GF-D8 (cell line): ENCODE measurements around the gene RASGRP2.

Experiments
- DNase-seq: peaks from one replicate; lab custom pipeline; 2025; lab: John Stamatoyannopoulos, UW

RASGRP2 gene

DNA sequence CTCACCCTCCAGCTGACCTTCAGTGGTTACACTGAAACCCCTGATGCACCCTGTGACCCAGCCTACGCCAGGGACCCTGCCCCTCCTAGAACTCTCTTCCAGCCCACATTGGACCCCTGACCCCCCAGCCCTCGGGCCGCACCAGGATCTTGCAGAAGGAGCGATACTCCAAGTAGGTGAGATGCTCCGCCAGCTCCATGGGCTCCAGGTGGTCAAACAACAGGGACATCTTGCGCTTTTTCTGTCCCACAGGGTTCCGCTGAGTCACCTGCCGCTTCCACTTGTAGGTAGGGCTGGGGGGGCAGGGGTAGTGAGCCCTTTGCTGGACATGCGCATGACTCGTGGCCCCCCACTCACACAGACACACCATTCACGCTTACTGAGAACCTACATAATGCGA, 4.1 kb downstream of the RASGRP2 start:
- no peak for DNase-seq

DNA sequence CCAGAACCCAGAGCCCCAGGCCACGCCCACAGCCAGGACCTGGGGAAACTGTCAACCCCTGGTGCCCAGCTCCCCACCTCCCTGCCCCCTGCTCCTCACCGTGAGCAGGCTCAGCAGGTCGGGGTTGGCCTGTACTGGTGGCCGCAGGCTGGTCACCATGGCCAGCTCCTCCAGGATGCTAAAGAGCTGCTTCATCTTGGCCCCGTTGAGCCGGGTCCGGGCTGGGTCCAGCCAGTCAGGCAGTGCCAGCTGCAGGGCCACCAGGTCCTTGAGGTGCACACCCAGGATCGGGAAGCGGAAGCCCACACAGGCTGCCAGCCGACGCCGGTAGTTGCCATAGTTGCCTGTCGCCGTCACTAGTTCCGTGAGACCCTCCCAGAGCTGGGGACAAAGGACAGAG, 7.3 kb downstream of the RASGRP2 start:
- DNase-seq: no peak

DNA sequence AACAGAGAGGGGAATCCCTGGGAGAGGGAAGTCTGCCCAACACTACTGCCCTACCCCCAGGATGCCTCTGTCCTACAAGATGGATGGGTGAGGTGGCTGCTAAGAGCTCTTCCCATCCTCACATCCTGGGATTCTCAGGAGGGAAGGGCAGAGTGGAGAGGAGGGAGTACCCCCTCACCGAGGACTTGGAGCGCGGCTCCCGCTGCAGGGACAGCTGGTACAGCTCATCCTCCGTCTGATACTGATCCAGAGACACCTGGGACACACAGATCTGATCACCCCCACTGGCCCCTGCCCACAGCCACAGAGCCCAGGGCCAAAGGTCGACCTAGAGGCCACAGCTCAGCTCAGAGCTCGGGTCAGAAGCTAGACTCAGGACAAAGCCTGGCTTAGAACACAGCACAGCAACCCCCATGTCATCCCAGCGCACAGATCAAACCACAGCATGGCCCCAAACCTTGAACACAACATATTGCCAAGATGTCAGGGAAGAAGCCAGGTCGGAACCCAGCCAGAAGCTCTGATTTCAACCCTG, 8.2 kb downstream of the RASGRP2 start:
- no peak for DNase-seq

DNA sequence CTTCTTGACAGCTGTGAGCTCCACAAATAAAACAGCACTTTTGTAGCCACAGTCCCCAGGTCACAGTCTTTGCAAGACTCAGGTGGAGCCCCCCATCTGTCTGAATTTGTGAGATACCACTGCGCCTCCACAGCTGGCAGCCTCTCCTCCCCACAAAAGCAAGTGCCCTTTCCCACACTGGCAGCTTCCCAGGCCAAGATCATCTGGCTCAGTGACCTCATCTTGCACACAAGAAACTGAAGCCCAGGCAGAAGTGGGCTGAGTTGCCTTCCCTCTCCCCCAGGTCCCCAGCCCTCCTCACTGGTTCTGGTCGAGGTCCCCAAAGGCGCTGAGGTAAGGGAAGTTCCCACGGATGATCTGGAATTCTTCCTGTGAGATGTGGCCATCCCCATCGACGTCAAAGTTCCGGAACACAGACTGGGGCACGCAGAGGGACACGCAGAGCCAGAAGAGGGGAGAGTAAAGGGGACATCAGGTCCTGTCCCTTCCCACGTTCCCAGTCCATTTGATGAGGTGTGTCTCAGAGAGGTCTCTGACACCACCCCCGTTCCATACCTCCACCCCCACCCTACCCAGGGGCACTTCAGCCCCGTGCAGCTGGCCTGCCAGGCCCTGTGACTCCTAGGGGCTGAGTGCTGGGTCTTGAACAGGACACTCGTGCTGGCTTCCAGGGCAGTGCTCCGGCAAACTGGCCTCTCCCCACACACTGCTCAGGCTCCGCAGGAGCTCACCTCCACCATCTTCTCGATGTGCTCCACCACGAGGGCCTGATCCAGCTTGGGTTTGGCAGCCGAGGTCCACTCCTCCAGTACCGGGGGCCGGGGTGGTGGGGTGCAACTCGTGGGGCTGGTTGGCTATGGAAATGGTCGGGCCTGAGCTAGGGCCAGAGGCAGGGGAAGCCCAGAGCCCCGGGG, 8.9 kb downstream of the RASGRP2 start:
- no peak for DNase-seq

DNA sequence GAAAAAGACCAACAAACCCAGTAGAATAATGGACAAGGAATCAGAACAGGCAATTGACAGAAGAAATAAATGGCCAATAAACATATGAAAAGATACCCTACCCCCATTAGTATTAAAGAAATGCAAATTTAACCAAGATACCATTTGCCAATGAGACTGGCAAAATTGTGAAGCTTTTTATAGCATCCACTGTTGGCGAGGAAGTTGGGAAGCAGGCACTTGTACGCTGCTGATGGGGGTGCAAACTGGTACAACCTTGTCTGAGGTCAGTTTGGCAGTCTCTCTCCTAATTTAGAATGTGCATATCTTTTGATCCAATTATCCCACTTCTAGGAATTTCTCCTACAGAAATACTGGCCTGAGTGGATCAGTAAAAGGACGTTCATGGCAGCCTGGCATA, 12.3 kb downstream of the RASGRP2 start:
- no peak for DNase-seq

DNA sequence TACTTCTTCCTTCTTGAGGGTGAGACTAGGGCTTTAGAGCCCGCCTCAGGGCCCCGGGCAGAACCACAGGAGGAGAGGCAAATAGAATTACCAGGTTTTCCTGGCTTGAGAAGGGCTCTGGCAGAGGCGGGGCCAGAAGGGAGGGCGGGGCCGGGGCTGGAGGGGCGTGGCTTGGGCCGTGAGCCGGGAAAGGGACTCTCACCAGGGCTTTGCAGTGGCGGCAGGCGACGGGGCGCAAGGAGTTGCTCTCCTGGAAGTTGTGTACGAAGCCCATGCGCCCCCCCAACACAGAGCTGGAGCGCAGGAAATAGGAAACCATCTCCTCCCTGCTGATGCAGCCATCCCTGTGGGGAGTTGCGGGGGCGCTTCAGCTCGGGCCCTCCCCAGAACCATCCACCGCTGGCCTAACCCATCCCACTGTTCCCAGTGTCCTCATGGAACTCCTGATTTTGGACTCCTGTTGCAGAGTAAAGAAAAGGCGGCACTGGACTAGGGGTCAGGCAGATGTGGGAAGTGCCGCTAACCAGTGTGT, 14.0 kb downstream of the RASGRP2 start:
- DNase-seq: no peak

DNA sequence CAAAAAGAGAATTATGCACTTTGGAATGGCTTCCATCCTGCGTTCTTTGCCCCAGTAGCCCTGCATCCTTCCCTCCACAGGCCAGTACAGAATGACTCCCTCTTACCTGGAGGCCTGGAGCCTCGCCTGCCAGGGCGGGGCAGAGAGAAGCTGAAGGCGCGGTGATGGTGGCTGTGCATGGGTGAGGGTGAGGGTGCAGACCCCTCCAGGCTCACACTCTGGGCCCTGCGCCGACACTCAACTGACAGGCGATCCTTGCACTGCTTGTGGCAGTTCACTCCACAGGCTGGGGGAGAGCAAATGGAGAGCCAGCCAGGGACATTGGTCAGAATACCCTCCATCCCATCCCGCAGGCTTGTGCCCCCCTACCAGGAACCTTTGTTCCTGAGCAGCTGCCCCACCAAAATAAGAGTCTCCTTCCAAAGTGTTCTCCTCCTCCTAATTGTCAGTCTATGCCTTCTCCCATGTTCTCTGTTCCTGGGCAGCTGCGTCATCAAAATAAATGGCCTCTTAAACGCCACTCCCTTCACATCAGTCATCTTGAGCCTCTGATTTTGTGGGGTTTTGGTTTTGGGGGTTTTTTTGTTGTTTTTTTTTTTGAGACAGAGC, 15.1 kb downstream of the RASGRP2 start:
- no peak for DNase-seq

DNA sequence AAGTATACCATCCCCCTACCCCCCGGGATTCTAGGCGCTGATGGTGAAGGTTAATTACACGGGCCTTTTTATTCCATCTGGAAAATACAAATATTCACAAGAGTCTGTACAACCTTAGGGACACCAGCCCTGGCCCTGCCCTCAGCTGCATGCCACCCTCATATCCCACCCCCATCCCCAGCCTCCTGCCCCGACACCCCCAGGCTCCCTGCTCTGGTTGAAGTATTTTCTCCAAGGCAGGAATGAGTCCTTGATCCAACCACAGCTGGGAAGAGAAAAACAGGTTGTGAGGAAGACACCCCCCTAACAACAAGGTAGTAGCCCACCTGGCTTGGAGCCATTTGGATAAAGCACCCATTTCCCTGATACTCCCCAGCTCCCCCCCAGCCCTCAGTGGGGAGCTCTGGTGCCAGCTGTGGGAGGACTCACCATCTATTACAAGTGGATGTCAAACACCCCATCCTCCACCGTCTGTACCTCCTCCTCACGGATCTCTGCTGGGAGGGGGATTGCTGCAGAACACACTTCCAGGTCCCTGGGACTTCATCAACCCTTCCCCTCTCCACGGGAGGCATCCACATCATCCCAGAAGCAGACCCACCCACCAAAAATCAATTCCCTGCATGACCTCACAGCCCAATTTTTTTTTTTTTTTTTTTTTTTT, 16.9 kb downstream of the RASGRP2 start:
- no peak for DNase-seq

DNA sequence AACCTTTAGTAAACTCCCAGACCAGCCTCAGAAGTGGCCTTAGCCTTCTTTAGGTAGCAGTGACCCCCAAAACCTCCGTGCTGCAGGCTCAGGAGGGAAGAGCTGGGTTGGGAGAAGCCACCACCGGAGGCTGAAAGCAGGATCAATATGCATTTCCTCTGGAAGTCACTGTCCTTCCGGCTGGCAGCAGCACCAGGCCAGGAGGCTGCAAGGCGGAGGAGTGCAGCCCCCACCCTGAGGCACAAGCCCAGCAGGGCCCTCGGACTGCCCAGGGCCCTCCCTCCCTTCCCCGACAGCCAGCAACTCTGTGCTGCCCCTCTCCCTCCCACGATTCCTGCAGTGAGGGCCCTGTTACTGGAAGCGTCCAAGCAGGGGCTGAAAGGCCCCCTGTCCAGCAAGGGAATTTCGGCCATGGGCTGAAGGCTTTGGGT, 17.7 kb downstream of the RASGRP2 start:
- no peak for DNase-seq

DNA sequence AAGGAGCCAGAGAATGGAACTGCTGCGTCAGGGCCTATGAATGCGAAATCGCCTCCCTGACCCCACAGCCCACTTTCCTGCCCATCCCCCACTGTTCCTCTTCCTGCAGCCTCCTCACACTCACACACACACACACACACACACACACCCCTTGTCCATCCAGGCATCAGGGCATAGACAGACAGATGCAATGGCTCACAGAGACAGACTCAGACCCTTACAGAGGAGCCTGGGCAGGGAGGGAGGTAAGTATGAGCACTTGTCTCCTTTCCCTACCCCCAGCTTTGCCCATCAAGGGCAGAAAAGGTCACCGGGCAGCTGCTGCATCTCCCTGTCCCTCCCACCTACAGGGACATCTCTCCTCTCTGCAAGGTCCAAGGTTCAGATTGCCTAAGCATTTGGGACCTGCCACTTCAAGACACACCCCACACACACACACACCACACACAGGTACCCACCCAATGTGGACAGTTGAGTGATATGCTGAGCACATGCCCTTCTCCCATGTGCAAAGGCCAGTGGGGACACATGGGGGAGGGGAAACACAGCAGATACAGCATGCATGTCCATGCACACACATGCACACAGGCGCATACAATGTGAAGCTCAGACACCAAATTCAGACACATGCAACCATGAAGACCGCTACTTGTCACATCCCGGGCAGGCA, 18.9 kb downstream of the RASGRP2 start:
- no peak for DNase-seq

DNA sequence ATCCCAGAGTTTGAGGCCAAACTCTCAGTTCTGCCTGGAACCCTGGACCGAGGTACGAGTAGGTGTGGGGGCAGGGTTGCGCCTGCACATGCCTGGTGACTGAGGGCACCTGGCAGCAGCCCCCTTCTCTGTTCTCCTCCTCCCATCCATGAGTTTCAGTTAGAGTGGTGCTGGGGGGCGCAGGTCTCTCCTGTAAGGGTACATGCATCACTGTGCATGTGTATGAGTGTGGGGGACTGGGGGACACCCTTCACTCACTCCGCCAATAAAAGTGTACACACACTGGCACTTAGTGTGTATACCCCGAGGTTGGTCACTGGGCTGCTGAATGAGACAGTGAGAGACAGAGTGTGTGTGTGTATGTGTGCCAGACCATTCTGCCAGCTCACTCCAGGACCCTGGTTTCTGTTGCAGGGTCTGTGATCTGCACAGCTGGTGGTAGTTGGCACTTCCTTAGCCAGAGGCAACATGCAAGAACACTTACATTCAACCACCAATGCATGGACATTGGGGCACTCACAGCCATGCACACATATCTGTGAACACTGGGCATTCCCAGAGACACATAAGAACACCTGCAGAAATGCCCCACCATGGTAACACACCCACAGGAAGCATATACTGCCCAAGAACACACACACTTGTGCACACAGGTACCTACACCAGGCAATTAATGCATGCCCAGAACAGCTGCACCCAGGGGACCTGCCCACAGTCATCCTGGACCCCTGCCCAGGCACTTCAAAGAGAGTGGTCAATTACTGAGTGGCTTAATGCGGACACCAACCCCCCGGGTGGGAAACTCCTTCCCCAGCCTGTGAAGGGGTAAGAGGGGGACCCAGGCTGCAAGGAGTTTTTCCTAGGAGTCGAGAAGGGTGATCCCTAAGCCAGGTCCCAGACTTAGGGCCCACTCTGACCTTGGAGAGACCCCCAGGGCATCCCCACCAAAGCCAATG, 19.8 kb downstream of the RASGRP2 start:
- DNase-seq: no peak

DNA sequence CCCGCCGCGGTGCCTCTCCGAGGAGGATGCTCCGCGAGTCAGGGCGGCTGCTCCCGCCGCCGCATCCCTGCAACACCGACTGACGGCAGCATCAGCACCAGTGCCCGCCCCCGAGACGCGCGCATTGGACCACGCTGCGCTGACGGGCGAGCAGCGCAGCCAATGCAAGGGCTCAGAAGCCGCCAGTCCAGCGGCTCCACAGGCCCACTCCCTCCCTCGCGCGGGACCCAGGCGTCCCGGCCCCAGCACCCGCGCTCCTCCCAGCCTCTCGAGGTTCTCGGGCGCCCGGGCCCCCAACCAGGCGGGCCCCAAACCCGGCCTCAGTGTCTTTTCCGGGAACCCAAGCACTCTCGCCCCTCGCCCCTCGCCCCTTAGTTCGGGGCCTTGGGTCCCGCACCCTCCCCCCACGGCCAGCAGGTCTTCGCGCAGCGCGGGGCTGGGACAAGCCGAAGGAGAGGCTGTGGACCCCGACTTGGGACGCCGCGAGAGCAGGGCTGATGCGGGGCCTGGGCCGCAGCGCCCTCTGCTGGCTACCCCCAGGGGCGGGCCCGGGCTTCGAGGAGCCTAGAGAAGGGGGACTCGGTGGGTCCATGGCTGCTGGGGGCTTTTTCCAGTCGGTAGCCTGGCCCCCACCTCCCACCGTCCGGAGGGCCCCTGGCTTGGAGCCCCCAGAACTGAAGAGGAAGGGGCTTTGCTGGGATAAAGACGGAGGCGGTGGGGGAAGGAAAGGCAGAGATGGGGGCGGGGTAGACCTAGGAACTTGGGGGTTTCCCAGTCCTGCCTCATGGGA, 20.6 kb downstream of the RASGRP2 start, which contains the start of gene NRXN2:
NRXN2 (minus strand) TSS at position 81 of the 790 bp plus-strand sequence. CDS start 9,498 bp downstream, outside the sequence.
- no peak for DNase-seq

DNA sequence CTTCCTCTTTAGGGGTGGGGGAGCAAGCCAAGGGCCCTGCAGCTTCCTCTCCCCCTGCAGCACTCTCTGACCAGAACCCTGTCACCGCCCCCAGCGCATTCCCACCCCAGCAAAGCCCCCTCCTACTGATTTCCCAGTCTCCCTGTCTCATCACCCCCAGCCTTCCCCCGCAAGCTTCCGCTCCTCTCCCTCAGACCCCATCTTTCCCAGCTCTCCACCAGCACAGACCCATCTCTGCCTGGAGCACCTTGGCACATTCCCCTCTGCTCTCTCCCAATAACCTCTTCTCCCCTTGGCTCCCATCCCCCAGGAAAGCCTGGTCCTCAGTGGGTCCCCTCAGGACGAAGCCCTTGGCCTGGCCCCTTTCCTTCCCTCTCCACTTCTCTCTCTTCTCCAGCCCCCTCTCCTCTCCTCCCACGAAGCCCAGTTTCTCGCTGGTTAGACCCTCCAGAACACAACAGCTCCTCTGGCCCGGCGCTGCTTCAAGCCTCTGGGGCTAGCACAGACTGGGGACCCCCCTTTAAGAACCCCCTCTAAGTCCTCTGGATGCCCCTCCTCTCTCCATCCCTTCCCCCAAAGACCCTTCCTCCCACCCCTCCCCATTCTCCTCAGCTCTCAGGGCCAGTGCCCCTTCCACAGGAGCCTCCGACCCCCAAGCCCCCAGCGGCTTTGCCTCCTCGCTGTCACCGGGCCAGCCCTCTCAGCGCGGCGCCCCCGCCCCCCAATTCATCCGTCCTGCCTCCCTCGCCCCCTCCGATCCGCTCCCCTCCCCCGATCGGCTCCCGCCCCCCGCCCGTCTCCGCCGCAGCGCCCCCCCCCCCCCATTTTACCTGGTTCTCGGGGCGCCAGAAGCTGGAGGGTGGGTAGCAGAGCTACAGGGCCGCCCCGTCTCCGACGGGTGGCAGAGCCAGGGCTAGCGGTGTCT, 21.5 kb downstream of the RASGRP2 start:
- DNase-seq: no peak

DNA sequence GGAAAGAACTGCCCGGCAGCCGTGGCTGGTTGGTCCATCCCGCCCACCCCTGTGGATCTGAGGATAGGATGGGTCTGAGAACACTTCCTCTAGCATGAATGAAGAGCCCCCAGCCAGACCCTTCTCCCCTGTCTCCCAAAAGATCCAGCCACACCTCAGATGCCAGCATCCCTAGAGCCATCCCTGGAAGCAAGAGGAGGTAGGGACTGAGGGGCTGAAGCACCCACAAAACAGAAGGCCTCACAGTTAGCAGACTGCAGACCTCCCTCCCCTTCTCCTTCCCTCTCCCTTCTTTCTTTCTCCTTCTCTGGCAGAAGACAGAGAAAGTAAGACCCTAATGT, 22.6 kb downstream of the RASGRP2 start:
- no peak for DNase-seq

DNA sequence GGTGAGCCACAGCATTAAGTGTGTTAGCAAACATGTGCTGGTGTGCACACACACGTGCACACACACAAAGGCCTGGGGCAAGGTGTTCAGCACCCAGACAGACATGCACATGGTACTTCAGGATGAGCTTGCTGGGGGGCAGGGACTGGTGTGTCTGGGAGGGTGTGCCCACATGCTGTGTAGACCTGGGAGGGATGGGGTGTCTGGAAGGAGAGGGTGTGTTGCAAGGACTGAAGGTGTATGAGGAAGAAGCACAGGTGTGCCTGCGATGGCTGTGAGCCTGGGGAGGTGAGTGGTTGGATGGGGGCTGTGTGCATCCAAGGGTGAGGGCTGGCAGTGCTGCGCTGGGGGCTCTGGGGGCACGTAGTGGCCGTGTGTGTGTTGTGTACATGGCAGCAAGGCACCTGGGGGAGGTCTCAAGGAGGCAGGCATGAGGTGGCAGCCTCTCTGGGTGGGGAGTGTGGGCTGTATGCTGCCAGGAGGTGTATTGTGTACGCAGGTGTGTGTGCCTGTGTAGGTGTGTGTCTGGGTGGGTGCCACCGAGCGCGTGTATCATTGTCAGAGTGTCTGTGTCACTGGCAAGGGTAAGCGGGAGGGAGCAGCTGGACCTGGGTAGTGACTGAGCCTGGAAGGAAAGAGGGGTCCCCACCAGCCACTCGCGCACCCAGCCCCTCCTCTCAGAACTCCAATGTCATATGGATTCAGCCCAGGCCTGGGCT, 23.1 kb downstream of the RASGRP2 start:
- DNase-seq: no peak

DNA sequence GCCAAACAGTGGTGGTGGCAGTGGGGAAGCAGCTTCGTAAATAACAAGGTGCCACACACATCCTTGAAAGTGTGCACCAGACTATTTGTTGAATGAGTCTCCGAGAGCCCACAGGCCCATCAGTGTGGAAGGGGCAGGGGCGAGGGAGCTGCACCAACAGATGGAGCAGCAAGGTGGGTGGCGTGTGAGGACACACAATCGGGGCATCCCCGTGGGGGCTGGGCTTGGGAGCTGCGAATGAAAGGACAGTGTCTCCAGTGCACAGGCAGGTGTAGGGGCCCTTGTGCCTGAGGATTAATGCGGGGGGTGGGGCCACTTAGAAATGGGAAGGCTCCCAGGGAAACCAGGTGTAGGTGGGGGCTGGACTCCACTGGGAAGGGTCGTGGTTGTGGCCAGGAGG, 23.8 kb downstream of the RASGRP2 start:
- no peak for DNase-seq

DNA sequence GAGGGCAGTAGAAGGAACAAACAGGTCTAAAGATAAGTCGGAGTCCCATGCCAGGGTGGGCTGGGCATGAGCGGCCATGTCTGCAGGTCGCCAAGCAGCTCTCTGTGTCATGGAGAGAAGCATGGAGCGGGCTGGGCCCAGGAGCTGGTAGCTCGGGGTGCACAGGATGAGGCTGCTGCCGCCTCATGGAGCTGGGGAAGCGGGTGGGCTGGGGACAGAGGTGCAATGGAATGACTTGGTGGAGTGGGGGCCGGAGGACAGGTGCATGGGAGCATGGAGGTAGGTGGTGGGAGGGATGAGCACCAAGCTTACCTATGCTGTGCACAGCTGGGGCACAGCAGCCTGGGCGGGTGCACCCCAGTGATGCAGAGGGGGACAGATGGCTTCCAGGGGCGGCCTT, 24.5 kb downstream of the RASGRP2 start:
- no peak for DNase-seq

DNA sequence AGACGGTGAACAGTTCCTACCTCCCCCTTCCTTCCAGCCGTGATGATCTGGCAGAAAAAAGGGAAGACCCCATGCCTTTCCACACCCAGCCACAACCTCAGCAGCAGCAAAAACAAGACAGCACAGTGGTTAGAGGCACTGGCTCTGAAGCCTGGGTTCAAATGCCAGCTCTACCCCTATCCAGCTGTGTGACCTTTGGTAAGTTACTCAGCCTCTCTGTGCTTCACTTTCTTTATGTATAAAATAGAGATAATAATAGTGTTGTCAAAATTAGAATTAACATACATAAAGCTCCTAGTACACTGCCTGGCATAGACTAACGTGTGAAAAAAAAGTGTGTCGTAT, 25.2 kb downstream of the RASGRP2 start:
- DNase-seq: no peak
